Mesothelial cell of epicardium (in vitro differentiated cells): ENCODE measurements around the gene NAT8L. TPM values are rescaled to one million over a fixed set of nuclear protein-coding genes. Genes with fewer than 3 reads are reported as not detected.

ENCODE experiments used
- DNase-seq, 2 experiments: peaks; one replicate each; pipeline ENCODE4 v3.0.0; 2021; ENCODE audit warnings: low spot score in 2 of 2; ENCODE audit not compliant: unreplicated experiment in 2 of 2
- H3K27ac Mint-ChIP-seq: 2 replicates; pipeline ENCODE4 v1.8.0; 2021; ENCODE audit warnings: mixed read lengths
- H3K27me3 Mint-ChIP-seq: 2 replicates; pipeline ENCODE4 v1.8.0; 2021; ENCODE audit warnings: low read depth, mixed read lengths
- H3K36me3 Mint-ChIP-seq: 2 replicates; pipeline ENCODE4 v1.8.0; 2021; ENCODE audit warnings: mixed read lengths
- H3K4me1 Mint-ChIP-seq: 2 replicates; pipeline ENCODE4 v1.8.0; 2021; ENCODE audit warnings: mixed read lengths
- H3K4me3 Mint-ChIP-seq: 2 replicates; pipeline ENCODE4 v1.8.0; 2021; ENCODE audit warnings: mild to moderate bottlenecking, moderate library complexity, mixed read lengths
- H3K9me3 Mint-ChIP-seq: 2 replicates; pipeline ENCODE4 v1.8.0; 2021; ENCODE audit warnings: mixed read lengths
- total RNA-seq: library from RNA; stranded (reverse); gene quantifications from 3 replicates; pipeline ENCODE4 v1.2.1, GENCODE V29; 2021
- TF ChIP-seq, protein P1 (sequence below): fragments of 200-600 bp; sonication (generic); IDR thresholded peaks from one replicate; pipeline ENCODE4 v1.5.0; 2021; ENCODE audit warnings: antibody characterized with exemption; ENCODE audit not compliant: unreplicated experiment

The NAT8L gene
- total RNA-seq, 1 donor from 2014 or later, result 25.2 TPM

DNA sequence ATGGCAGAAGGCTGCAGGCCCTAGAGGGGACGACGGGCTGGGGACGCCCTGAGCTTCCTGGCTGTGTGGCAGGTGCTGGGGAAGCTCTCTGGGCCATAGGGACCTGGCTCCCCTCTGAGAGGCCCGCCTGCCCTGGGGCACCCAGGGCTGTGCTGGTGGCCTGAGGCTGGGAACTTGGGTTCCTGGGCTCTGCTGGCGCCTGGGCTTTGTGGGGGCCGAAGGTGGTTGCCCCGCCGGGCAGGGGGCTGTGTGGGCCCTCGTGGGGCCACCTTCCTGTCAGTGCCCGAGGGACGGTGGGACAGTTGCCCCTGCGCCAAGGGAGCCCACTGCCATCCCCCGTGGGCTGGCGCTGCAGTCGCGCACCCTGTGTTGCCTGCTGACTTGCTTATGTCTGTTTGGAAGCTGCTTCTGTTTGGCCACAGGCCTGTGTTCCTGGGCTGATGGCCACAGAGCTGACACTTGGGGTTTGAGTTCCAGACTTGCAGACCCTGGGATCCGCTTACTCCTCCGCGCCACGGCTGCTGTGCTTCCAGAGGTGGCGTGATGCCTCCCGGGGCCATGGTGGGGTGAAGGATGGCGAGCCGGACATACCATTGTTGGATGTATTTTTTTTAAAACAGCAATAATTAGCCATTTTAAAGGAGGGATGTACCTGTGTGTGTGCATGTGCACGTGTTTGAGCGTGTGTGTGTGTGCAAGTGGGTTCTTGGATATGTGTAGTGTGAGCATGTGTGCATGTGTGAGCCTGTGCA is 8.5 kb downstream of the NAT8L start:
- H3K4me3 Mint-ChIP-seq, result no peak overlapping the region
- H3K36me3 Mint-ChIP-seq, result no peaks in the 10 kb centered on the region
- no peak for DNase-seq
- TF ChIP-seq, protein P1, sequence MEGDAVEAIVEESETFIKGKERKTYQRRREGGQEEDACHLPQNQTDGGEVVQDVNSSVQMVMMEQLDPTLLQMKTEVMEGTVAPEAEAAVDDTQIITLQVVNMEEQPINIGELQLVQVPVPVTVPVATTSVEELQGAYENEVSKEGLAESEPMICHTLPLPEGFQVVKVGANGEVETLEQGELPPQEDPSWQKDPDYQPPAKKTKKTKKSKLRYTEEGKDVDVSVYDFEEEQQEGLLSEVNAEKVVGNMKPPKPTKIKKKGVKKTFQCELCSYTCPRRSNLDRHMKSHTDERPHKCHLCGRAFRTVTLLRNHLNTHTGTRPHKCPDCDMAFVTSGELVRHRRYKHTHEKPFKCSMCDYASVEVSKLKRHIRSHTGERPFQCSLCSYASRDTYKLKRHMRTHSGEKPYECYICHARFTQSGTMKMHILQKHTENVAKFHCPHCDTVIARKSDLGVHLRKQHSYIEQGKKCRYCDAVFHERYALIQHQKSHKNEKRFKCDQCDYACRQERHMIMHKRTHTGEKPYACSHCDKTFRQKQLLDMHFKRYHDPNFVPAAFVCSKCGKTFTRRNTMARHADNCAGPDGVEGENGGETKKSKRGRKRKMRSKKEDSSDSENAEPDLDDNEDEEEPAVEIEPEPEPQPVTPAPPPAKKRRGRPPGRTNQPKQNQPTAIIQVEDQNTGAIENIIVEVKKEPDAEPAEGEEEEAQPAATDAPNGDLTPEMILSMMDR, result no peak
- H3K4me1 Mint-ChIP-seq, result peaks cover 6% of the 10 kb centered on the region
- H3K27me3 Mint-ChIP-seq, result no peaks in the 10 kb centered on the region
- peak overlapping the region; percentile 47 for H3K27ac Mint-ChIP-seq
- H3K9me3 Mint-ChIP-seq, result no peaks in the 10 kb centered on the region

DNA sequence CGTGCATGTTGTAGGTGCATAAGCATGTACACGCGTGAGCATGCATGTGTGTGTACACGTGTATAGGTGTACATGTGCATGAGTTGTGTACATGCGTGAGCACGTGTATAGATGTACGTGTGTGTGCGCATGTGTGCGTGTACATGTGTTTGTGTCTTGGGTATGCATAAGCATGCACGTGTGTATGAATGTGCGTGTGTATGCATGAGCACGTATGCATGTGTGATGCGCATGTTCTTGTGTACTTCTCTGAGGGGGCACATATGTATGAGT is 9.0 kb downstream of the NAT8L start:
- H3K27ac Mint-ChIP-seq, result no peak overlapping the region
- no peak overlapping the region for H3K4me3 Mint-ChIP-seq
- TF ChIP-seq, protein P1, result no peak
- H3K4me1 Mint-ChIP-seq, result peaks cover 6% of the 10 kb centered on the region
- no peaks in the 10 kb centered on the region for H3K27me3 Mint-ChIP-seq
- H3K36me3 Mint-ChIP-seq, result no peaks in the 10 kb centered on the region
- no peak for DNase-seq
- no peaks in the 10 kb centered on the region for H3K9me3 Mint-ChIP-seq

DNA sequence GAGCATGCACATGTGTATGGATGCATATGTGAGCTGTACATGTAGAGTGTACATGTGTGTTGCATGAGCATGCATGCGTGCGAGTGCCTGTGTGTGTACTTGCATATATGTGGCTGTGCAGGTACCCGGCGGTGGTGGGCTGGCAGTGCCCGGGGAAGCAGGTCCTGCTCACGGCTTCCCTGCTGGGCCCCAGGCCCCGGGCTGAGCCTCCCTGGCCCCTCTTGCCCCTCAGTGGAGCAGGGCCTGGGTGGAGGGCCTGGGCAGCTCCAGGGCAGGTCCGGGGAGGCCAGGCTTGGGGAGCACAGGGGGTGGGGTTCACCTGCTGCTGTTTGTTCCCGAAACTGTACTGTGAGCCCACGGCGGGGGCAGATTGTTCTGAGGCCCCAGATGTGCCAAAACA is 9.4 kb downstream of the NAT8L start:
- no peaks in the 10 kb centered on the region for H3K9me3 Mint-ChIP-seq
- H3K4me3 Mint-ChIP-seq, result no peak overlapping the region
- H3K27me3 Mint-ChIP-seq, result no peaks in the 10 kb centered on the region
- H3K27ac Mint-ChIP-seq, result no peak overlapping the region
- TF ChIP-seq, protein P1, result no peak
- peaks cover 6% of the 10 kb centered on the region for H3K4me1 Mint-ChIP-seq
- H3K36me3 Mint-ChIP-seq, result no peaks in the 10 kb centered on the region
- peak in 1 of 2 experiments; percentile 9 for DNase-seq

DNA sequence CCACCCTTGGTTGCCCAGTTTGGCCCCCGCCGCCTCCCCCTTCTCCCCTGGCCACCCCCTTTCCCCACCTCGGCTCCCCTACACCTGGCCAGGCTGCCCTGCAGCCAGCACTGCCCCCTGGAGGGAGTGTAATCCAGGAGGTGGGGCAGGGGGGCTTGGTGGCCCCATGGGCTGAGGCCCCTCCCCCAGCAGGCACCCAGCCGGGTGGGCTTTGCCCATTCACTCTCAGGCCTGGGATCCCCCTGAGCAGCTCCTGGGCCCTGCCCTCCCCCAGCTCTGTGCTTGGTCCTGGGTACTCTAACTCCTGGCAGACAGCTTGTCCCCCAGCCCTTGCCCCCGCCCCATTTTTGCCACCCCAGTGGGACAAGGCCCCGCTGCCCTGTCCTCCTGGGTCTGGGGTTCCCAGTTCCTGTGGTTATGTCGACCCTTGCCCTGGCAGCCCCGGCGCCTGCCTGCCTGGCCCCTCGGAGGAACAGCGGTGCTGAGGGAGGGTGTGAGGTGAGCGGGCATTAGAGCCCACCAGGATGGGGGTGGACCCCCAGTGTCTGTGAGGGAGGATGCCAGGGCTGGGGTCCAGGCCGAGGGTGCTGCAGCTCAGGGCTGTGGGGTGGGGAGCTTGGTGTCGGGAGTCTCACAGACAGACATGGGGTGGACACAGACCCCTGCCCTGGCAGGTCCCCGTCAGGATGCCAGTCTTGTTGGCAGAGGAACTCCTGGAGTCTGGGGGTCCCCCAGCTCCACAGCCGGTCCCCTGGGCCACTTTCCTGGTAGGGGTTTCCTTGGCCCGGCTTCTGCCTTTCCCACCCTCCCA is 10.2 kb downstream of the NAT8L start:
- H3K27me3 Mint-ChIP-seq, result no peaks in the 10 kb centered on the region
- peak in 1 of 2 experiments; percentile 15 for DNase-seq
- TF ChIP-seq, protein P1, result no peak
- no peaks in the 10 kb centered on the region for H3K36me3 Mint-ChIP-seq
- no peaks in the 10 kb centered on the region for H3K9me3 Mint-ChIP-seq
- no peak overlapping the region for H3K4me3 Mint-ChIP-seq
- H3K4me1 Mint-ChIP-seq, result peaks cover 6% of the 10 kb centered on the region
- H3K27ac Mint-ChIP-seq, result no peak overlapping the region

DNA sequence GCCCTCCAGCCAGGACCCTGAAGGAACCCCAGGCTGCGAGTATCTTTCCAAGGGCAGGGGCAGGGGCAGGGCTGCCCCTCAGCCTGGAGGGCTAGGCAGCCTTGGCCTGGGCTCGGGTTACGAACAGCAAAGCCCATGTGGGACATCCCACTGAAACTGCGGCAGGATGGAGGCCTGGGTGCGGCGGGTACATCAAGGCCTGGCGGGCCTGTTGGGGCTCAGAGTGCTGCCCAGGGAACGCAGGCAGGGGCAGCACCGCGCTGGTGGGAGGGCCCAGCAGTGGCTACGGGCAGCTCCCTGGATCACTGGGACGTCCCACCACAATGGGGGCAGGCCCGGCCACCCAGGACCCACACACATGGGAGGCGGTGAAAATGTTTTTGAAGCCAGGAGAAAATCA is 10.9 kb downstream of the NAT8L start:
- Mint-ChIP-seq H3K36me3 (no peaks in the 10 kb centered on the region), H3K27me3 (no peaks in the 10 kb centered on the region), H3K4me1 (peaks cover 6% of the 10 kb centered on the region), H3K27ac (no peak overlapping the region), H3K9me3 (no peaks in the 10 kb centered on the region), H3K4me3 (no peak overlapping the region)
- TF ChIP-seq, protein P1, result no peak
- DNase-seq, result no peak
